Peyer's patch (tissue), 4 donors: ENCODE measurements around the gene LAMB1.

Experiments
- CTCF ChIP-seq, 6 experiments: fragments of 450-650 bp in 4 of 6; fragments of 200-600 bp in 2 of 6; sonication (generic) in 1 of 6; IDR thresholded peaks; one replicate each; pipeline ENCODE4 v1.5.1; 2017 to 2019; ENCODE audit warnings: antibody characterized with exemption in 6 of 6, mild to moderate bottlenecking in 3 of 6, moderate library complexity in 1 of 6
- POLR2A ChIP-seq, 2 donors: fragments of 450-650 bp; IDR thresholded peaks; one replicate each; pipeline ENCODE4 v1.5.1; 2017; ENCODE audit warnings: antibody characterized with exemption in 2 of 2, mild to moderate bottlenecking in 2 of 2, moderate library complexity in 2 of 2

- TF ChIP-seq POLR2A (IDR thresholded peaks at IDR 0.05) (no peak), CTCF (IDR thresholded peaks at IDR 0.05) (no peak)
These were observed 44.0 kb downstream of the LAMB1 start for GRCh38 chr7:107958764-107959526.
